NB4 (cell line): ENCODE data around the gene ATP1B4.
A peak's percentile ranks its signal among the peaks of the same experiment; 100 is the strongest.

Experiments
- DNase-seq: peaks from one replicate; pipeline ENCODE4 v3.0.0; 2010; ENCODE audit warnings: low read depth
- H3K4me3 ChIP-seq: one replicate; pipeline ENCODE4 v1.5.1; 2011; ENCODE audit warnings: mild to moderate bottlenecking, low read depth, low read length, moderate library complexity
- MYC ChIP-seq: IDR thresholded peaks from 2 replicates; pipeline ENCODE4 v1.6.1; 2011; ENCODE audit warnings: low read depth, low read length
- POLR2A ChIP-seq: IDR thresholded peaks from 2 replicates; pipeline ENCODE4 v1.6.1; 2011; ENCODE audit warnings: mild to moderate bottlenecking; ENCODE audit not compliant: insufficient read length; ENCODE audit errors: extremely low read depth
- TF ChIP-seq, protein P1 (sequence below): IDR thresholded peaks from one replicate; pipeline ENCODE4 v1.5.1; 2012; ENCODE audit warnings: low read depth, low read length
- TF ChIP-seq, protein P2 (sequence below): IDR thresholded peaks from 2 replicates; pipeline ENCODE4 v1.6.1; 2011; ENCODE audit warnings: low read depth, low read length

Gene ATP1B4

DNA sequence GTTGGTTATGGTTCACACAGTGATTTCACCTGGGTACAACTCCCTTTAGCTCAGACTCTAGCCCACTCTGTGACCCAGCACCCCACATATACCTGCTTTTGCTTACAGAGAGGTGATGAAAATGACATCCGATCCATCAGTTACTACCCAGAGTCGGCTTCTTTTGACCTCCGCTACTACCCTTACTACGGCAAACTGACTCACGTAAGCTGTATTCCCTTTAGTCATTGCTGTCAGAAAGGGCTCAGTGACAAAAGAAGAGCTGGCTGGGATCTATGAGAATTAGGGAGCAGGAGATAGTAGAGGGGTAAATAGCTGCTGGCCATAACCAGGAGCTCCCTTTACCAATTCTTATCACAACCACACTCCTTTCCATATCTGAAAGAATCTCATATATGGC lies 16.7 kb downstream of the ATP1B4 start:
- TF ChIP-seq MYC: no peak
- TF ChIP-seq, protein P1, sequence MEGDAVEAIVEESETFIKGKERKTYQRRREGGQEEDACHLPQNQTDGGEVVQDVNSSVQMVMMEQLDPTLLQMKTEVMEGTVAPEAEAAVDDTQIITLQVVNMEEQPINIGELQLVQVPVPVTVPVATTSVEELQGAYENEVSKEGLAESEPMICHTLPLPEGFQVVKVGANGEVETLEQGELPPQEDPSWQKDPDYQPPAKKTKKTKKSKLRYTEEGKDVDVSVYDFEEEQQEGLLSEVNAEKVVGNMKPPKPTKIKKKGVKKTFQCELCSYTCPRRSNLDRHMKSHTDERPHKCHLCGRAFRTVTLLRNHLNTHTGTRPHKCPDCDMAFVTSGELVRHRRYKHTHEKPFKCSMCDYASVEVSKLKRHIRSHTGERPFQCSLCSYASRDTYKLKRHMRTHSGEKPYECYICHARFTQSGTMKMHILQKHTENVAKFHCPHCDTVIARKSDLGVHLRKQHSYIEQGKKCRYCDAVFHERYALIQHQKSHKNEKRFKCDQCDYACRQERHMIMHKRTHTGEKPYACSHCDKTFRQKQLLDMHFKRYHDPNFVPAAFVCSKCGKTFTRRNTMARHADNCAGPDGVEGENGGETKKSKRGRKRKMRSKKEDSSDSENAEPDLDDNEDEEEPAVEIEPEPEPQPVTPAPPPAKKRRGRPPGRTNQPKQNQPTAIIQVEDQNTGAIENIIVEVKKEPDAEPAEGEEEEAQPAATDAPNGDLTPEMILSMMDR: no peak
- TF ChIP-seq, protein P2, sequence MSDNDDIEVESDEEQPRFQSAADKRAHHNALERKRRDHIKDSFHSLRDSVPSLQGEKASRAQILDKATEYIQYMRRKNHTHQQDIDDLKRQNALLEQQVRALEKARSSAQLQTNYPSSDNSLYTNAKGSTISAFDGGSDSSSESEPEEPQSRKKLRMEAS: no peak
- no peak for TF ChIP-seq POLR2A
- no peak for DNase-seq
- no peak overlapping the region for H3K4me3 ChIP-seq

DNA sequence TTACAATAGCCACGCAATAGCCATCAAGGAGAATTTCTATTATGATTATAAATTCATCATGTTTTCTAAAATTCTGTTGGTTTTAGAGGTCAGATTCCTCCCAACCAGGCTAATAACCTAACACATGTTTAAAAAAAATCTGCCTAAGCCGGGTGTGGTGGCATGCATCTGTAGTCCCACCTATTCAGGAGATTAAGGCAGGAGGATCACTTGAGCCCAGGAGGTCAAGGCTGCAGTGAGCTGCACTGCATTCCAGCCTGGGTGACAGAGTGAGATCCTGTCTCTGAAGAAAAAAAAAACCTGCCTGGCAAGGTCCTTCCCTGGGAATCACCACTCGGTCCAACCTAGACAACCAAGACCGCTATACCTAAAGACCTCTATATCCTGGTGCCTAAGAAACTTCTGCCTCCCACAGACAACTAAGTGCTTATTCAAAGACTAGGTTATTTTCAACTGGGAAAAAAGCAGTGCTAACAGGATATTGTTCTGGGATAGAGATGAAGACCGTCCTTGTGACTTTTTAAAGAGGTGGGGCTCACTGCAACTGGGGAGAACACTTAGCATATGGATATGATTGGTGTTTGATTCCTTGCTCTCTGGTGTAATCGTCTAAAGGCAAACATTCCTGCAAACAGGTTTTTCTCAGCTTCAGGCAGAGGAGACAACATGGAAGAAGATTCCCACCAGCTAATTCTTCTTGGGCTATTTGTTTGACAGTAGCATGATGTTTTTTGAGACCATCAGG lies 18.2 kb downstream of the ATP1B4 start:
- TF ChIP-seq, protein P2: no peak
- no peak for TF ChIP-seq POLR2A

DNA sequence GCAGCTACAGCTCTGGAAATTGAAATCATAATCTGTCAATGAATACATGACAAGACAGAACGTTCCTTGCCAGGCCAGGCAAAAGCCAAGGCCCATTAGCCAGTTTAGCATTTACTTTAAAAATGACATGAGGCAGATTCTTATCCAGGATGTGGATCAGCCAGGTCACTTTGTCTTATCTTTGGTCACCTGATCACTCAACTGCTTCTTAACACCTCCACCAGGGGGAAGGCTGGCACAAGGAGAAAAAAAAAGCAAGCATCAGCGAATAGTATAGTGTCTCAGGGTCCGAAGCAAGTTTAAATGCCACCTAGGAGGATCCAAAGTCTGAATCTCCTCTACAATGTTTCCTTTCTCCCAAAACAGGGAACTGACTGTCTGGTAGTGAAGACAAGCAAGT lies 18.8 kb downstream of the ATP1B4 start:
- TF ChIP-seq, protein P1: peak; percentile 32
- TF ChIP-seq, protein P2: no peak
- no peak for TF ChIP-seq POLR2A
- no peak for TF ChIP-seq MYC
- DNase-seq: peak; percentile 30
- no peak overlapping the region for H3K4me3 ChIP-seq

More for the DNA sequence above, 18.2 kb downstream of the ATP1B4 start:
- no peak for DNase-seq
- no peak overlapping the region for H3K4me3 ChIP-seq

DNA sequence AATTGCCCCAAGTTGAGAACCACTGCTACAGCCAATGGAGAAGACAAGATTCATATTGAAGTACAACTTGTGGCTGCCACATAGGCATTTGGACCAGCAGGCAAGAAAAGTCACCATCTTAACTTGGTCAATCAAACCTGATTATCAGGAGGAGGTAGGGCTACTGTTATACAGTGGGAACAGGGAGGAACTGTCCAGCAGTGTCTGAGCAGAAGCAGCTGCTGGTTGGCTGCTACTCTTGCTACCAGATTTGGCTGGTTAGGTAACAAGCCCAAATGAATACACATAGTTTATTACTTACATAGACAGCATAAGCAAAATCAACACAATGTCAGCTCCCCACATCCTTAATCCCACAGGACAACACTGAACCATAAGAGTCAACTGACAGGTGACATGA lies 39.4 kb downstream of the ATP1B4 start:
- no peak for TF ChIP-seq MYC
- TF ChIP-seq, protein P1: no peak
- TF ChIP-seq POLR2A: no peak
- TF ChIP-seq, protein P2: no peak
- no peak for DNase-seq
- no peak overlapping the region for H3K4me3 ChIP-seq

DNA sequence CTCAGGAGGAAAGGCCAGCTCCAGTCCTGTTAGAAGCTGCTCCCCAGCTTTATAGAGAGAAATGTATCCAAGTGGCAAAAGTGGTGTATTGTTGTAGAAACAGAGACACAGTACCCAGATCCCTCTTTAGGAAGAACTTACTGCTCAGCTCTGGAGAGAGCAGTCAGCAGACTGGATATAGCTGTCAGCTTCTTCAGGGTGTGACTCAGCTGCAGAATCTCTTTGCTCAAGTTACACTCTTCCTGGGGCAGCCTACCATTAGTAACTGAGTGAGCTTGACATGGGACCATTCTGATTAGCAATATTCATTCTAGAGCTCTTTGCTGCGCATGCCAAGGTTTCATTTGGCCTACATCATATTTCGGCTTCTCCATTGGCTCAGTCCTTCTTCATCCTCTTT lies 40.5 kb downstream of the ATP1B4 start:
- no peak for DNase-seq
- TF ChIP-seq POLR2A (no peak), MYC (no peak)
- TF ChIP-seq, protein P2: no peak
- TF ChIP-seq, protein P1: no peak
- H3K4me3 ChIP-seq: no peak overlapping the region

DNA sequence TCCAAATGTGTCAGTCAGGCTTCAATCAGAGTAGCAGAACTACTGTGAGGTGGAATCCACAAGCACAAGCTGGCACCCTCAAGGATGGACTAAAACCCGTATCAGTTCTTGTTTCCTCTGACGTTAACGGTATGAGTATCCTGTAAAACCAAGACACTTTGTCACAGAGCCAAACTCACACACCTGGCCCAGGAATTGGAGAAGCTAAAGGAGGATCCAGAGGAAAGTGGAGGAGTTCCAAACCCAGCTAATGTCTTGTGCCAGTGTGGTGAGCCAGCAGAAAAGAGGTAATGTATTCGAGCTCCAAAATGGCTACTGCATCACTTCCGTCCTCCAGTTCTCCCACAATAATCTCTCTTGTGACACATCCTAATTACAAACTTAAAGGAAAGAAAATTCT lies 44.7 kb downstream of the ATP1B4 start:
- TF ChIP-seq POLR2A (no peak), MYC (no peak)
- TF ChIP-seq, protein P2: no peak
- TF ChIP-seq, protein P1: no peak
- no peak for DNase-seq
- no peak overlapping the region for H3K4me3 ChIP-seq
